ENCODE measurements around the gene NAALADL2. TPM values are rescaled to one million over a fixed set of nuclear protein-coding genes. Genes with fewer than 3 reads are reported as not detected.

The NAALADL2 gene
- total and polyA plus RNA-seq, 2 experiments from 2014 or later, result 3.4 to 15.3 TPM

DNA sequence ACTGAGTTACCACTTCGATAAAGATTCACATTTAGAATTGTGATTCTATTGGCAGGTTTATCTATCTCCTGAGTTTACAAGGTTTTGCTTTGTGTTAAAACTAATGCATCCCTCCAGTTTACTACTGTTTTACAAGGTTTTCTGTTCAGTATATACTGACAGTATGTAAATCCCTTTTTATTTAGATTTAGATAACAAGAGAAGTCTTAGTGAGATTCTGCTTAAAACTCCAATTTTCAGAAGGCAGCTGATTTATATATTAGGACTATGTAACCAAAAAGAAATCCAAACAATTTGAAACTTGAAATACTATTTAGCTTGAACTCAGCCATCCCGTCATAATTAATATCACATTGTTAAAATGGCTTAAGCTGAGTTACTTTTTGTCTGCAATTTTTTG is 619.2 kb downstream of the NAALADL2 start:
- no peak overlapping the region for H2AFZ ChIP-seq
- H3K4me1 ChIP-seq (ENCODE audit: insufficient read depth), result no peaks in the 10 kb centered on the region
- no peak overlapping the region for H3K4me3 ChIP-seq
- H3K27me3 ChIP-seq, result no peaks in the 10 kb centered on the region
- no peaks in the 10 kb centered on the region for H3K79me2 ChIP-seq
- TF ChIP-seq EZH2phosphoT487 (IDR thresholded peaks at IDR 0.05; ENCODE audit: low read depth, severe bottlenecking, unreplicated experiment), result no peak
- TF ChIP-seq EZH2 (IDR thresholded peaks at IDR 0.05; ENCODE audit: borderline replicate concordance), result no peak
- H3K9me2 ChIP-seq (replicated peaks; ENCODE audit: insufficient read depth), result no peaks in the 10 kb centered on the region
- no peak overlapping the region for H3K4me2 ChIP-seq
- H3K36me3 ChIP-seq (replicated peaks; ENCODE audit: insufficient read depth, low read depth), result no peaks in the 10 kb centered on the region
- no peaks in the 10 kb centered on the region for H4K20me1 ChIP-seq (ENCODE audit: insufficient read depth, poor library complexity, severe bottlenecking)
- no peaks in the 10 kb centered on the region for H3K9me3 ChIP-seq (ENCODE audit: low read depth)
- 53% methylated on average over 2 of the region's 2 CpGs for WGBS (ENCODE audit: low lambda C conversion rate, missing lambda C conversion rate)
- no peak overlapping the region for H3K27ac ChIP-seq
- DNase-seq (ENCODE audit: low spot score), result no peak

DNA sequence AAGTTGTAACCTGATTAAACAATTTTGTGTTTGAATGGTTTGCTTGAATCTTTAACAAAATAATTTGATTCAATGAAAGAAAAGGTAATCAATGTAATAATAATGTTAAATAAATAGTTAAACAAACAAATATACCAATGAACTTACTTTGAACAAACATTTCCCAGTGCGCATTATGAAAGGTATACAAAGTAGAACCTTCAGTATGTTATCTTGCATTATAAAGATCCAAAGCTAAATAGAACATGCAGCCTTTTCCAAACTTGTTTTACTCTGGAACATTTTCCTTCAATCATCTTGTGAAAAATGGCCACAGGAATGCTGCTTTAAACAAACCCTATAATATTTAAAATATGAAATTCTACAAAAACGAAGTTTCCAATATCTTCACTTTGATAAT is 620.0 kb downstream of the NAALADL2 start:
- H3K27ac ChIP-seq, result no peak overlapping the region
- TF ChIP-seq EZH2 (IDR thresholded peaks at IDR 0.05; ENCODE audit: borderline replicate concordance) (no peak), EZH2phosphoT487 (IDR thresholded peaks at IDR 0.05; ENCODE audit: low read depth, severe bottlenecking, unreplicated experiment) (no peak)
- TF ChIP-seq, protein P1, sequence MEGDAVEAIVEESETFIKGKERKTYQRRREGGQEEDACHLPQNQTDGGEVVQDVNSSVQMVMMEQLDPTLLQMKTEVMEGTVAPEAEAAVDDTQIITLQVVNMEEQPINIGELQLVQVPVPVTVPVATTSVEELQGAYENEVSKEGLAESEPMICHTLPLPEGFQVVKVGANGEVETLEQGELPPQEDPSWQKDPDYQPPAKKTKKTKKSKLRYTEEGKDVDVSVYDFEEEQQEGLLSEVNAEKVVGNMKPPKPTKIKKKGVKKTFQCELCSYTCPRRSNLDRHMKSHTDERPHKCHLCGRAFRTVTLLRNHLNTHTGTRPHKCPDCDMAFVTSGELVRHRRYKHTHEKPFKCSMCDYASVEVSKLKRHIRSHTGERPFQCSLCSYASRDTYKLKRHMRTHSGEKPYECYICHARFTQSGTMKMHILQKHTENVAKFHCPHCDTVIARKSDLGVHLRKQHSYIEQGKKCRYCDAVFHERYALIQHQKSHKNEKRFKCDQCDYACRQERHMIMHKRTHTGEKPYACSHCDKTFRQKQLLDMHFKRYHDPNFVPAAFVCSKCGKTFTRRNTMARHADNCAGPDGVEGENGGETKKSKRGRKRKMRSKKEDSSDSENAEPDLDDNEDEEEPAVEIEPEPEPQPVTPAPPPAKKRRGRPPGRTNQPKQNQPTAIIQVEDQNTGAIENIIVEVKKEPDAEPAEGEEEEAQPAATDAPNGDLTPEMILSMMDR (IDR thresholded peaks at IDR 0.05; ENCODE audit: poor library complexity), result no peak
- 68% methylated on average over 2 of the region's 2 CpGs for WGBS (ENCODE audit: low lambda C conversion rate, missing lambda C conversion rate)
- no peak for DNase-seq (ENCODE audit: low spot score)
- no peaks in the 10 kb centered on the region for H3K4me1 ChIP-seq (ENCODE audit: insufficient read depth)
- H3K9me3 ChIP-seq (ENCODE audit: low read depth), result no peaks in the 10 kb centered on the region
- H3K36me3 ChIP-seq (replicated peaks; ENCODE audit: insufficient read depth, low read depth), result no peaks in the 10 kb centered on the region
- no peaks in the 10 kb centered on the region for H3K9me2 ChIP-seq (replicated peaks; ENCODE audit: insufficient read depth)
- H3K79me2 ChIP-seq, result no peaks in the 10 kb centered on the region
- H4K20me1 ChIP-seq (ENCODE audit: insufficient read depth, poor library complexity, severe bottlenecking), result no peaks in the 10 kb centered on the region
- no peak overlapping the region for H3K4me2 ChIP-seq
- H2AFZ ChIP-seq, result no peak overlapping the region
- H3K27me3 ChIP-seq, result no peaks in the 10 kb centered on the region
- no peak overlapping the region for H3K4me3 ChIP-seq

DNA sequence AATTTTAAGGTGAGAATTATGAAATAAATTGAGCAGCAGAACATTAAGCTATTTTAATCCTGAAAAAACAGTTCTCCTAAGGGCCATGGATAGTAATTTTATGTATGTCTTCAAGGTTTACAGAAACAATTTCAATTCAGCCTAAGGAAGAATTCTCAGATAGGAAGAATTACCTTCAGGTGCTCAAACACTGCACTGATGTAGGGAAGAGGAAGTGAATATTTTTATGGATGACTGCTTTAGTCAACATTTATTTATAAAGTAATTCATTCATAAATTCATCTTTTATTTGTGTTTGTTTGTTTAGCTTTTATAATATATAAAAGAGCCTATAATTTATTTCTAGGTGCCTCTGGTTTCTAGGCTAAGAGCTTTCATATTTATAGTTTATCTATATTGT is 620.7 kb downstream of the NAALADL2 start:
- Histone ChIP-seq H3K79me2 (no peaks in the 10 kb centered on the region), H3K4me3 (no peak overlapping the region), H3K4me2 (no peak overlapping the region), H4K20me1 (ENCODE audit: insufficient read depth, poor library complexity, severe bottlenecking) (no peaks in the 10 kb centered on the region), H3K36me3 (replicated peaks; ENCODE audit: insufficient read depth, low read depth) (no peaks in the 10 kb centered on the region), H3K9me2 (replicated peaks; ENCODE audit: insufficient read depth) (no peaks in the 10 kb centered on the region), H3K9me3 (ENCODE audit: low read depth) (no peaks in the 10 kb centered on the region), H3K27me3 (no peaks in the 10 kb centered on the region), H2AFZ (no peak overlapping the region), H3K4me1 (ENCODE audit: insufficient read depth) (peaks cover 5% of the 10 kb centered on the region), H3K27ac (no peak overlapping the region)
- TF ChIP-seq EZH2phosphoT487 (IDR thresholded peaks at IDR 0.05; ENCODE audit: low read depth, severe bottlenecking, unreplicated experiment) (no peak), EZH2 (IDR thresholded peaks at IDR 0.05; ENCODE audit: borderline replicate concordance) (no peak)
- TF ChIP-seq, protein P1 (IDR thresholded peaks at IDR 0.05; ENCODE audit: poor library complexity), result no peak
- no peak for DNase-seq (ENCODE audit: low spot score)

DNA sequence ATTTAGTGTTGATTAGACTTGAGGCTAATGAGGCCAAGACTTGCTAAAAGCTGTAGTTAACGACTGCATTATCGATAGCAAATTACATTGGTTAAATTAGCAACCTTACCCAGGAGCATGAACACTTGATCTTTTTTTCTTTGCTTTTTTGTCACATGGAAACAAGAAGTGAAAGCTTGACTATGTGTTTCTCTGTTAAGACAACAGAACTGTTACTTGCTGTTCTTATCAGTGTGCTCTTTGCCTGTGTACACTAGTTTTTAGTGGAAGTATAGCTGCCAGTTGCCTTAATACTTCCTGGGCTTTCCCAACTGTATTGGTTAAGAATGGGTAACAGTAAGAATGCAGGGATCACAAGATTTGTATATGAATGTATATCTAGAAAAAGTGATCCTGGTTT is 625.5 kb downstream of the NAALADL2 start:
- 95% methylated on average over 2 of the region's 2 CpGs for WGBS (ENCODE audit: low lambda C conversion rate, missing lambda C conversion rate)
- Histone ChIP-seq H3K36me3 (replicated peaks; ENCODE audit: insufficient read depth, low read depth) (no peaks in the 10 kb centered on the region), H3K9me3 (ENCODE audit: low read depth) (no peaks in the 10 kb centered on the region), H3K4me3 (no peak overlapping the region), H3K27ac (no peak overlapping the region), H3K4me1 (ENCODE audit: insufficient read depth) (peaks cover 6% of the 10 kb centered on the region), H4K20me1 (ENCODE audit: insufficient read depth, poor library complexity, severe bottlenecking) (no peaks in the 10 kb centered on the region), H3K27me3 (no peaks in the 10 kb centered on the region), H3K9me2 (replicated peaks; ENCODE audit: insufficient read depth) (no peaks in the 10 kb centered on the region), H2AFZ (no peak overlapping the region), H3K4me2 (no peak overlapping the region), H3K79me2 (no peaks in the 10 kb centered on the region)
- TF ChIP-seq EZH2phosphoT487 (IDR thresholded peaks at IDR 0.05; ENCODE audit: low read depth, severe bottlenecking, unreplicated experiment), result no peak
- no peak for TF ChIP-seq EZH2 (IDR thresholded peaks at IDR 0.05; ENCODE audit: borderline replicate concordance)
- TF ChIP-seq, protein P1 (IDR thresholded peaks at IDR 0.05; ENCODE audit: poor library complexity), result no peak
- no peak for DNase-seq (ENCODE audit: low spot score)

Measured in hepatocyte (in vitro differentiated cells).